RWPE1 (cell line): ENCODE measurements around the gene ERH.

Source experiments
- CTCF ChIA-PET: fragments of 350-600 bp; sonication (Branson Sonifier 250); formaldehyde crosslinking; extraction: SDS; loops from one replicate; lab custom pipeline; 2021; lab: Yijun Ruan, JAX
- POLR2A ChIA-PET: fragments of 400-600 bp; formaldehyde crosslinking; extraction: SDS; loops from one replicate; lab custom pipeline; 2020; ENCODE audit warnings: antibody characterized with exemption; ENCODE audit not compliant: low non-redundant PET; lab: Yijun Ruan, JAX
- DNase-seq: peaks from one replicate; pipeline ENCODE4 v3.0.0; 2012; ENCODE audit warnings: low spot score
- H3K27ac ChIP-seq: fragments of 450-650 bp; 2 replicates; pipeline ENCODE4 v1.5.1; 2017
- CTCF ChIP-seq: fragments of 450-650 bp; conservative IDR thresholded peaks from 2 replicates; pipeline ENCODE4 v1.5.1; 2017; ENCODE audit warnings: low read depth, mild to moderate bottlenecking

ERH gene

DNA sequence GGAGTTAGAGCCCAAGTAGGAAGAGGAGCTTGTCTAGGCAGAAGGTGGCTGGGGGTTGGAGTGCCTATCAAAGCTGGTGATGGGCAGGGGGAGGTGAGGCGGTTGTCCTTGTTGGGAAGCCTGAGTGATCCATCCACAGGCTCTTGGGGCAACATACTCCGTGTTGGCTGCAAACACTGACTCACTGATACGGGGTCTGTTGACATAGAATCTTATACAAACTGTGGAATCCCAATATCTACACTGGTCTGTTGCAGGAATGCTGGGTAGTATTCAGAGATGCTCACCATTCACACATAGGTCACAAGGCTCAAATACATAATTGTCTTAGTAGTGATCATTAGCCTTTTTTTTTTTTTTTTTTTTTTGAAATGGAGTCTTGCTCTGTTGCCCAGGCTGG, 26.0 kb downstream of the ERH start:
- ChIA-PET CTCF (no interaction called here), POLR2A (no interaction called here)
- TF ChIP-seq CTCF: no peak
- no peak for DNase-seq
- H3K27ac ChIP-seq: no peak overlapping the region

GRCh38 chr14:69370061-69370460, 28.0 kb downstream of the ERH start:
- ChIA-PET CTCF (no interaction called here), POLR2A (no interaction called here)
- no peak overlapping the region for H3K27ac ChIP-seq
- no peak for TF ChIP-seq CTCF
- DNase-seq: no peak

GRCh38 chr14:69368381-69368780, 29.7 kb downstream of the ERH start:
- POLR2A ChIA-PET: no interaction called here
- no peak for DNase-seq
- TF ChIP-seq CTCF: no peak
- no peak overlapping the region for H3K27ac ChIP-seq
- CTCF ChIA-PET: interaction anchor here (0.7 kb wide), 1 partner anchor 239 kb away, joined by 3 read pairs; no protein-coding TSS in a partner anchor

- CTCF ChIA-PET: no interaction called here
- no peak for DNase-seq
- no peak overlapping the region for H3K27ac ChIP-seq
- POLR2A ChIA-PET: no interaction called here
- TF ChIP-seq CTCF: no peak
Observed at GRCh38 chr14:69366761-69367160, 31.3 kb downstream of the ERH start.

DNA sequence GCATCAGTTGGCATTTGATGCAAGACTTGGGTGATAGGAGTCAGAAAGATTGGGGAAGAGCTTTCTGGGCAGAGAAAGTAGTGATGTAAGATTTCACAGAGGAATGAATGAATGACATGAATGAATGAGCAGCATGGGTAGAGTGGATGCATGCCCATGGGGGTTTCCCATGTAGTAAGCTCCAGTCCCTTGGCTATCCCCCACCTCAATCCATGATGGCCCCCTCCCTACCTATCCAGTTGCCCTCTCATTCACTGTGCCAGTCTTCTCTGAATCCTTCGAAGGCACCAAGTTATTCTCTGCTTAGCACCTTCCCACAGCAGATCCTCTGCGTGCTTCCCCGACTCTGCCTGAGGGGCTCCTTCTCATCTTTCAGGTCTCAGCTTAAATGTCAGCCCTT, 32.0 kb downstream of the ERH start:
- ChIA-PET POLR2A (no interaction called here), CTCF (no interaction called here)

GRCh38 chr14:69364378-69364777, 33.7 kb downstream of the ERH start:
- ChIA-PET CTCF (interaction anchor here (0.7 kb wide), 1 partner anchor 47 kb away, joined by 3 read pairs; no protein-coding TSS in a partner anchor), POLR2A (no interaction called here)
- DNase-seq: no peak
- H3K27ac ChIP-seq: no peak overlapping the region
- TF ChIP-seq CTCF: no peak

More for the DNA sequence above, 32.0 kb downstream of the ERH start:
- no peak for TF ChIP-seq CTCF
- H3K27ac ChIP-seq: no peak overlapping the region
- no peak for DNase-seq
